Psoas muscle (tissue), 8 donors: ENCODE results near the gene TOLLIP. TPM values are rescaled to one million over a fixed set of nuclear protein-coding genes. Genes with fewer than 3 reads are reported as not detected.

ENCODE experiments used
- ATAC-seq, 4 donors: fragments of 200-7000 bp; cut with Tn5 transposase; one replicate each; pipeline ENCODE4 v1.9.1; 2020; ENCODE audit warnings: moderate library complexity in 3 of 4, mild to moderate bottlenecking in 2 of 4
- DNase-seq, 2 donors: peaks; one replicate each; pipeline ENCODE4 v3.0.0-alpha.2; 2020
- H3K27ac ChIP-seq: fragments of 200-600 bp; one replicate; pipeline ENCODE4 v1.8.0; 2022
- H3K27me3 ChIP-seq, 3 donors: fragments of 200-600 bp in 1 of 3; one replicate each; pipeline versions ENCODE4 v1.6.1 to v1.8.0; 2013 to 2022; ENCODE audit warnings: low read length in 2 of 3, mild to moderate bottlenecking in 2 of 3, moderate library complexity in 1 of 3; ENCODE audit not compliant: insufficient read depth in 3 of 3
- H3K36me3 ChIP-seq, 2 donors: fragments of 200-600 bp in 1 of 2; one replicate each; pipeline versions ENCODE4 v1.6.1 to v1.8.0; 2013 to 2022; ENCODE audit warnings: low read depth in 1 of 2, mild to moderate bottlenecking in 1 of 2, moderate library complexity in 1 of 2; ENCODE audit not compliant: insufficient read depth in 1 of 2
- H3K4me1 ChIP-seq: fragments of 200-600 bp; one replicate; pipeline ENCODE4 v1.8.0; 2022
- H3K4me3 ChIP-seq: fragments of 200-600 bp; one replicate; pipeline ENCODE4 v1.8.0; 2022; ENCODE audit warnings: mild to moderate bottlenecking
- H3K9me3 ChIP-seq: fragments of 200-600 bp; one replicate; pipeline ENCODE4 v1.8.0; 2022
- WGBS, 3 donors: extraction: QIAGEN DNeasy Blood & Tissue Kit; methylation state at CpG; one replicate each; pipeline versions ENCODE4 v1.1.6 to v1.1.7; 2013; 5-methylcytosine and 5-hydroxymethylcytosine counted together
- intact Hi-C, 2 donors: fragments of 100-400 bp; cut with DNase I; formaldehyde crosslinking; loops; one replicate each; pipeline versions ENCODE4 v1.11.0 to v1.14.2; 2022
- polyA plus RNA-seq, 3 donors: library from polyadenylated mRNA; stranded (reverse); fragments of 200-250 nt; gene quantifications; one replicate each; pipeline ENCODE4 v1.2.3, GENCODE V29; 2013
- total RNA-seq, 4 donors: library from RNA; stranded (reverse); fragmentation: NEBNext Ultra II Directional in 2 of 4; extraction: Animal tissue kit (Norgen Biotek cat#: 25700) in 2 of 4; gene quantifications; one replicate each; pipeline versions ENCODE4 v1.2.1 to v1.2.4, GENCODE V29; 2021 to 2023
- TF ChIP-seq, protein P1 (sequence below): fragments of 200-600 bp; IDR thresholded peaks from one replicate; pipeline ENCODE4 v1.8.0; 2022; ENCODE audit warnings: antibody characterized with exemption
- donor health status: healthy with polysubstance abuse.
- donor health status: DM: no; HTN: no; CAD: no; lungs with moderate emphysema.
- donor health status: Bipolar disorder and iron deficiency.
- donor health status: healthy.
- donor health status: DM: yes; HTN: yes; CAD: no.
- donor health status: DM: no; HTN: no; CAD: no.
- donor health status: DM: no; HTN: no; CAD: no.
- donor health status: DM: yes; HTN: yes; CAD: no.

The TOLLIP gene
- total and polyA plus RNA-seq, 7 donors, result 33.5 to 74.6 (median 56.4) TPM

DNA sequence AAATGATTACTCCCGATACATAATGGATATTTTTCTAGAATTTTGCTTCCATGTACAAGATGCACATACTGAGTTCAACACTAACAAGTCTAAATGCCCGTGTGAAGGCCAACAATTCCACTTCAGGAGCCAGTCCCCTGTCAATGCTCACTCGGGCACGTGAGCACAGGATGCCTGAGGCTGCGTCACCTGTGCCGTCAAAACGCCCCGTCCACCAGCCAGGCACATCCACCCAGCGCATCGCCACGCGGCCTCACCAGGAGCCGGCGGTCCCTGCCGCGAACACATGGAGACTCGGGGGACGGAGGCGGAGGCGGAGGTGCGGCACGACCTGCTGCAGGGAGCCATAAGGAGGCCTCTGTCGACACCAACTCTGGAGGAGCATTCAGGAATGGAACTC, 9.8 kb downstream of the TOLLIP start:
- peak overlapping the region; percentile 56 for H3K4me3 ChIP-seq
- peak overlapping the region; percentile 91 for H3K27ac ChIP-seq
- intact Hi-C loops, result loop anchor here (2.0 to 5.0 kb wide), 4 partner anchors 38 to 273 kb away; partner anchors contain the start of gene DUSP8 (in 1 of the 2)

DNA sequence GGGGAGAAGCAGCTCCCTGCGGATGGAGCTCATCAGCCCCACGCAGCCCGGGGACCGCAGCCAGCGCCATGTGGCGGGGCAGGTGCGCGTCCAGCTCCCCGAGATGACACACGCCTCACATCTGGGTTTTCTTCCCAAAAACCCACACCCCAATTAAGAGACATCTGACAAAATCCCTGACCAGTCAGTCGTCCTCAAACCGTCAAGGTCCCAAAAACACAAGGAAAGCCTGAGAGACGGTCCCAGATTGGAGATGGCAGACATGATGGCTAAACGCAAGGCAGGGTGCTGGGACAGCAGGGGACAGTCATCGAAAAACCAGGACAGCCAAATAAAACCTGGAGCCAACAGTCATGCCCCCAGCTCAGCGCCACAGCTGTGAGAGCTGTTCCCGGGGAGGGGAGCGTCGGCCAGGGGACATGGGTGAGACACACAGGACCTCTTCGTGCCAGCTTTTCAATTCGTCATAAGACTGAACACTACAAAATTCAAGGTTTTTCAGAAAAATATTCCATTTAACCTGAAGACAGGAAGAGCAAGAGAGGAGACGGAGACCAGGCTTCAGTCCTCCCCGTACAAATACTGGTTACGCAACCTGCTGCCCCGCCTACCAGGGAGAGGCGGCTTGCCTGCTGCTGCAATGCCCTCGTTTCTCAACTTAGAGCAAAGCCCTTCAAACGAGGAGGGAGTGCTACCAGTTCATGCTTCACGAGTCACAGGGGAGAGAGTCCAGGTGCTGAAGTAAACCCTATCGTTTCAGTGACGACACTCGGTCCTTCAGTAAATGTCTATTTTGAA, 10.5 kb downstream of the TOLLIP start:
- Histone ChIP-seq H3K4me1 (peaks cover 64% of the 10 kb centered on the region), H3K27ac (peak overlapping the region; percentile 91), H3K4me3 (peak overlapping the region; percentile 56), H3K27me3 (no peaks in the 10 kb centered on the region), H3K9me3 (no peaks in the 10 kb centered on the region), H3K36me3 (peaks cover 2 to 18% of the 10 kb centered on the region in 2 donors)
- intact Hi-C loops, result loop anchor here in 1 of 2 donors (2.0 to 5.0 kb wide), 3 partner anchors 218 to 273 kb away; partner anchors contain the start of gene DUSP8
- 32 to 51% (median 36%) methylated on average over 32 of the region's 32 CpGs for WGBS, 3 donors
- TF ChIP-seq, protein P1, sequence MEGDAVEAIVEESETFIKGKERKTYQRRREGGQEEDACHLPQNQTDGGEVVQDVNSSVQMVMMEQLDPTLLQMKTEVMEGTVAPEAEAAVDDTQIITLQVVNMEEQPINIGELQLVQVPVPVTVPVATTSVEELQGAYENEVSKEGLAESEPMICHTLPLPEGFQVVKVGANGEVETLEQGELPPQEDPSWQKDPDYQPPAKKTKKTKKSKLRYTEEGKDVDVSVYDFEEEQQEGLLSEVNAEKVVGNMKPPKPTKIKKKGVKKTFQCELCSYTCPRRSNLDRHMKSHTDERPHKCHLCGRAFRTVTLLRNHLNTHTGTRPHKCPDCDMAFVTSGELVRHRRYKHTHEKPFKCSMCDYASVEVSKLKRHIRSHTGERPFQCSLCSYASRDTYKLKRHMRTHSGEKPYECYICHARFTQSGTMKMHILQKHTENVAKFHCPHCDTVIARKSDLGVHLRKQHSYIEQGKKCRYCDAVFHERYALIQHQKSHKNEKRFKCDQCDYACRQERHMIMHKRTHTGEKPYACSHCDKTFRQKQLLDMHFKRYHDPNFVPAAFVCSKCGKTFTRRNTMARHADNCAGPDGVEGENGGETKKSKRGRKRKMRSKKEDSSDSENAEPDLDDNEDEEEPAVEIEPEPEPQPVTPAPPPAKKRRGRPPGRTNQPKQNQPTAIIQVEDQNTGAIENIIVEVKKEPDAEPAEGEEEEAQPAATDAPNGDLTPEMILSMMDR, result no peak
- ATAC-seq (peak; percentile 79 to 86 (median 83)), DNase-seq (peak; percentile 89 to 94)

More for the DNA sequence above, 9.8 kb downstream of the TOLLIP start:
- Histone ChIP-seq H3K4me1 (peaks cover 71% of the 10 kb centered on the region), H3K27me3 (no peaks in the 10 kb centered on the region), H3K36me3 (peaks cover 2 to 17% of the 10 kb centered on the region in 2 donors), H3K9me3 (no peaks in the 10 kb centered on the region)
- TF ChIP-seq, protein P1, result no peak
- no peak for ATAC-seq
- WGBS, 3 donors, result 78 to 86% (median 79%) methylated on average over 23 of the region's 23 CpGs
- no peak for DNase-seq

DNA sequence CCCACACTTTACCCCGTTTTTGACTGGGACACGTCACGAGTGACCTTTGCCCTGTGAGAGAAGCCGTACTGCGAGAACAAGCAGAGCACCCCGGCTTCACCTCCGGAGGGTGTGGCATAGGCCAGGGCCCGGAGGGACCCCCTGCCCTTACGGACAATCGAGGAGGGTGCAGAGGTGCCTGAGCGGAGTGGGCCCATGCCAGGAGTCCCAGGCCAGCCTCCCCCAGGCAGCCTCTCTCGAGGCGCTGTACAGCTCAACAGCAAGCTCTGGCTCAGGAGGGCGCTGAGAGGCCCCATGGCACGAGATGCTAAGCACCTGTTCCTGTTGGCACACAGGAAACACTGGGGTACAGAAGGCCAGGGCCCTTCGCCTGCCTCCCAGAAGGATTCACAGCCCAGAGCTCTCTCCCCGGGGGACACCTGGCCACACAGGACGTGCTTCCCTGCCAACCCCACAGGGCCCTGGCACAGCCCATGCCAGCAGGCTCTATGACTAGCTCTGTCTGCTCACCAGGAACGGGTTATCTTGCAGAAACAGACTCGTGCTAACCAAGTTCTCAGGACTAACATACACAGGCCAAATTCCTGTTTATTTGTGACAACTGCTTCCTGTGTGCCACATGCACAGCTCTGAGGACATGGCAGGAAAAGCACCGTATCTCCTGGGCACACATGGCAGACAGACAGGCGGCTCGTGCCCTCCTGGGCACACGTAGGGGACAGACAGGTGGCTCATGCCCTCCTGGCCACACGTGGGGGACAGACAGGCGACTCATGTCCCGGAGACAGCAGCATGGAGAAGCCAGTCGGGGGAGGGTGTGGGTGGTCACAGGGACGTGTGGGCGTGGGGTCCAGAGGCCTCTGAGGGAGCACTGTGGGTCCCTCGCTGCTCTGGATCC, 11.6 kb downstream of the TOLLIP start:
- no peaks in the 10 kb centered on the region for H3K27me3 ChIP-seq
- peak overlapping the region; percentile 56 for H3K4me3 ChIP-seq
- DNase-seq (peak; percentile 69 to 91), ATAC-seq (peak; percentile 79 to 80 (median 80))
- intact Hi-C loops, result loop anchor here in 1 of 2 donors (2.0 to 5.0 kb wide), 3 partner anchors 219 to 274 kb away; partner anchors contain the start of gene DUSP8
- WGBS, 3 donors, result 37 to 50% (median 39%) methylated on average over 31 of the region's 31 CpGs
- TF ChIP-seq, protein P1, result no peak
- H3K4me1 ChIP-seq, result peaks cover 55% of the 10 kb centered on the region
- peaks cover 2 to 21% of the 10 kb centered on the region in 2 donors for H3K36me3 ChIP-seq
- no peaks in the 10 kb centered on the region for H3K9me3 ChIP-seq
- peak overlapping the region; percentile 91 for H3K27ac ChIP-seq

DNA sequence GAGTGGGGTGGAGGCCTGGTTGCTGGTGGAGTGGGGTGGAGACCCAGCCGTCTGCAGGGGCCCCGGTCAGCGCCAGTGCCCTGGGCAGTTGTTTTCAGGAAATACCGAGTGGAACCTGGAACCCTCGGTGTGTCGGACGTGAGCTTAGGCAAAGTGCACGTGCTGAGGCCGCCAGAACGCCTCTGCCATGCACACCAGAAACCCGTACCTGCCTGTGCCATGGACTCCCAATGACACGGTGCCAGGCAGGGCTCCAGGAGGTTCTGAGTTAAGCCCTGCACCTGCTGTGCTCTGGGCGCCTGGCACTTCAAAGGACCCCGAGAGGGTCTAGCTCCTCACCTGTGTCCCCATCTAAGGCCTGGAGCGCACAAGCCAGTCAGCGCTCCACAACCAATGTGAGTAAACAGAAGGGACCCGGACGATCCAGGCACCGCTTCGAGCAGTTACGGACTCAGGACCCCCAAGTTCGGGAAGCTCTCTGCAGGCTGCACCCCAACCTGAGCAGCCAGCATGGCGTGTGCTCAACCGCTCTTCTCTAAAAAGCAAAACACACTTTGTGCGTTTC, 12.3 kb downstream of the TOLLIP start:
- ATAC-seq (no peak), DNase-seq (no peak)
- TF ChIP-seq, protein P1, result no peak
- H3K27ac ChIP-seq, result peak overlapping the region; percentile 91
- intact Hi-C loops, result loop anchor here in 1 of 2 donors (5.0 kb wide), 2 partner anchors 220 to 275 kb away; partner anchors contain the start of gene DUSP8
- peaks cover 2 to 27% of the 10 kb centered on the region in 2 donors for H3K36me3 ChIP-seq
- 83 to 93% (median 86%) methylated on average over 24 to 25 of the region's 25 CpGs for WGBS, 3 donors
- peaks cover 48% of the 10 kb centered on the region for H3K4me1 ChIP-seq
- H3K4me3 ChIP-seq, result no peak overlapping the region
- H3K9me3 ChIP-seq, result no peaks in the 10 kb centered on the region
- H3K27me3 ChIP-seq, result no peaks in the 10 kb centered on the region
